Measurements from ENCODE around the gene CCSAP. TPM values are rescaled to one million over a fixed set of nuclear protein-coding genes. Genes with fewer than 3 reads are reported as not detected.

Gene CCSAP
- total and polyA plus RNA-seq, 2 of the 4 experiments (the other 2 are of a cell fraction) = 2.3 to 3.8 TPM

DNA sequence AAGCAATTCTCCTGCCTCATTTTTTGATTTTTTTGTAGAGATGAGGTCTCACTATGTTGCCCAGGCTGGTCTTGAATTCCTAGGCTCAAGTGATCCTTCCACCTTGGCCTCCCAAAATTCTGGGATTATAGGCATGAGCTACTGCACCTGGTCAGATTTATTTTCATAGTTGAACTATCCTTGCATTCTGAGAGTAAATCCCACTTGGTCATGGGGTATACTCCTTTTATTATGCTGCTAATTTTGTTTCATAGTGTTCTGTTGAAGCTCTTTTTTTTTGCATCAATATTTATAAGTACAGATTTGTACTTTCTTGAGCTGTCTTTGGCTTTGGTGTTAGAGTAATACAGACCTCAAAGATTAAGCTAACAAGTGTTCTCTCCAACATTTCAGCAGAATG is 12.8 kb upstream of the CCSAP start:
- dilution Hi-C loops (cut with HindIII; ENCODE audit: low sequenced_read_pairs, unreplicated experiment) (no loop called here), intact Hi-C loops (cut with micrococcal nuclease) (no loop called here), in situ Hi-C loops (cut with MboI; ENCODE audit: low sequenced_read_pairs) (no loop called here)
- peaks cover 6% of the 10 kb centered on the region for H3K27me3 ChIP-seq (ENCODE audit: control insufficient read depth, insufficient read depth, low read length)
- no peak overlapping the region for H2BK120ac ChIP-seq (ENCODE audit: low read depth, low read length)
- POLR2A ChIA-PET (ENCODE audit: unreplicated experiment) = interaction anchor here (0.6 kb wide), 1 partner anchor 375 kb away, joined by 4 read pairs; no protein-coding TSS in a partner anchor
- H3K27ac ChIP-seq (ENCODE audit: insufficient read depth, low read length) = no peak overlapping the region
- no peak overlapping the region for H4K5ac ChIP-seq (ENCODE audit: low read depth, low read length)
- no peaks in the 10 kb centered on the region for H3K79me1 ChIP-seq (ENCODE audit: low read depth in 1 of 2, low read length in 2 of 2)
- no peak overlapping the region for H3K18ac ChIP-seq (ENCODE audit: low read depth, low read length)
- no peak overlapping the region for H4K91ac ChIP-seq (ENCODE audit: insufficient read depth, low read depth, low read length)
- no peak overlapping the region for H3K14ac ChIP-seq (replicated peaks; ENCODE audit: low read depth, low read length)
- H2AK5ac ChIP-seq (ENCODE audit: low read depth, low read length) = no peak overlapping the region
- no peak overlapping the region for H2BK5ac ChIP-seq (ENCODE audit: low read depth, low read length, poor library complexity, severe bottlenecking)
- no peak overlapping the region for H3K4me3 ChIP-seq (ENCODE audit: insufficient read depth, low read depth, low read length)
- no peak overlapping the region for H3K4ac ChIP-seq (ENCODE audit: low read depth, low read length)
- H3K9me3 ChIP-seq (ENCODE audit: control insufficient read depth, insufficient read depth, low read length) = peaks cover 3% of the 10 kb centered on the region; the same call in 1 of the 2 replicates
- H2AK9ac ChIP-seq (replicated peaks; ENCODE audit: low read depth, low read length, poor library complexity) = no peak overlapping the region
- no peaks in the 10 kb centered on the region for H3K9me1 ChIP-seq (ENCODE audit: insufficient read depth, low read length)
- CTCF ChIA-PET = no interaction called here
- ATAC-seq (ENCODE audit: low read depth) (no peak), DNase-seq (no peak)
- no peak overlapping the region for H4K8ac ChIP-seq (ENCODE audit: low read depth in 2 of 2, low read length in 2 of 2)
- no peak overlapping the region for H2BK15ac ChIP-seq (ENCODE audit: low read depth, low read length)
- no peaks in the 10 kb centered on the region for H3K36me3 ChIP-seq (ENCODE audit: control insufficient read depth, insufficient read depth, low read length)
- H3K9ac ChIP-seq (ENCODE audit: low read depth, low read length) = no peak overlapping the region
- no peak overlapping the region for H3K56ac ChIP-seq (ENCODE audit: extremely low read depth, insufficient read depth, low read length)
- BruUV-seq (replicated peaks) = no TSS peak
- no peaks in the 10 kb centered on the region for H4K20me1 ChIP-seq (ENCODE audit: insufficient read depth, low read length)
- no peak overlapping the region for H2BK20ac ChIP-seq (ENCODE audit: low read depth, low read length)
- TF ChIP-seq, protein P1, sequence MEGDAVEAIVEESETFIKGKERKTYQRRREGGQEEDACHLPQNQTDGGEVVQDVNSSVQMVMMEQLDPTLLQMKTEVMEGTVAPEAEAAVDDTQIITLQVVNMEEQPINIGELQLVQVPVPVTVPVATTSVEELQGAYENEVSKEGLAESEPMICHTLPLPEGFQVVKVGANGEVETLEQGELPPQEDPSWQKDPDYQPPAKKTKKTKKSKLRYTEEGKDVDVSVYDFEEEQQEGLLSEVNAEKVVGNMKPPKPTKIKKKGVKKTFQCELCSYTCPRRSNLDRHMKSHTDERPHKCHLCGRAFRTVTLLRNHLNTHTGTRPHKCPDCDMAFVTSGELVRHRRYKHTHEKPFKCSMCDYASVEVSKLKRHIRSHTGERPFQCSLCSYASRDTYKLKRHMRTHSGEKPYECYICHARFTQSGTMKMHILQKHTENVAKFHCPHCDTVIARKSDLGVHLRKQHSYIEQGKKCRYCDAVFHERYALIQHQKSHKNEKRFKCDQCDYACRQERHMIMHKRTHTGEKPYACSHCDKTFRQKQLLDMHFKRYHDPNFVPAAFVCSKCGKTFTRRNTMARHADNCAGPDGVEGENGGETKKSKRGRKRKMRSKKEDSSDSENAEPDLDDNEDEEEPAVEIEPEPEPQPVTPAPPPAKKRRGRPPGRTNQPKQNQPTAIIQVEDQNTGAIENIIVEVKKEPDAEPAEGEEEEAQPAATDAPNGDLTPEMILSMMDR (conservative IDR thresholded peaks at IDR 0.05; ENCODE audit: low read depth, low read length) = no peak
- no peak for TF ChIP-seq MXI1 (IDR thresholded peaks at IDR 0.05; ENCODE audit: borderline replicate concordance, low read depth, low read length)
- H3K4me1 ChIP-seq (ENCODE audit: control insufficient read depth, insufficient read depth, low read length) = no peaks in the 10 kb centered on the region
- H3K23ac ChIP-seq (ENCODE audit: low read depth, low read length) = no peak overlapping the region
- H3K4me2 ChIP-seq (ENCODE audit: low read depth, low read length) = no peak overlapping the region
- H2AFZ ChIP-seq (replicated peaks; ENCODE audit: low read length, poor library complexity) = no peak overlapping the region

All from IMR-90 (cell line).